IMR-90 (cell line): ENCODE results near the gene RCC1. TPM values are rescaled to one million over a fixed set of nuclear protein-coding genes. Genes with fewer than 3 reads are reported as not detected.

ENCODE experiments used
- ATAC-seq: fragments of 200-7000 bp; cut with Tn5 transposase; 2 replicates; pipeline ENCODE4 v1.9.1; 2020; ENCODE audit warnings: low read depth, mild to moderate bottlenecking, moderate library complexity
- BruUV-seq: library from RNA; stranded (reverse); fragments of 400-500 nt; replicated peaks from 2 replicates; lab custom pipeline; 2021; lab: Mats Ljungman, UMichigan
- CTCF ChIA-PET: fragments of 300-600 bp; formaldehyde crosslinking; extraction: SDS; loops from one replicate; lab custom pipeline; 2021; ENCODE audit warnings: antibody characterized with exemption; lab: Yijun Ruan, JAX
- POLR2A ChIA-PET: fragments of 300-600 bp; sonication (Branson Sonifier 250); formaldehyde crosslinking; loops from one replicate; lab custom pipeline; 2022; ENCODE audit warnings: antibody characterized with exemption; ENCODE audit not compliant: unreplicated experiment; lab: Charles Lee
- DNase-seq: peaks from one replicate; pipeline ENCODE4 v3.0.0; 2013
- H2AFZ ChIP-seq: replicated peaks from 2 replicates; pipeline ENCODE3; 2013; ENCODE audit warnings: low read length, mild to moderate bottlenecking; ENCODE audit not compliant: poor library complexity
- H2AK5ac ChIP-seq: 2 replicates; pipeline ENCODE4 v1.6.1; 2013; ENCODE audit warnings: low read depth, low read length, inconsistent platforms
- H2AK9ac ChIP-seq: replicated peaks from 2 replicates; pipeline ENCODE3; 2013; ENCODE audit warnings: mild to moderate bottlenecking, low read depth, low read length, moderate library complexity; ENCODE audit not compliant: poor library complexity
- H2BK120ac ChIP-seq: 2 replicates; pipeline ENCODE4 v1.6.1; 2013; ENCODE audit warnings: low read depth, low read length, inconsistent platforms
- H2BK15ac ChIP-seq: 3 replicates; pipeline ENCODE4 v1.6.1; 2013; ENCODE audit warnings: low read depth, low read length, inconsistent platforms
- H2BK20ac ChIP-seq: 2 replicates; pipeline ENCODE4 v1.6.1; 2013; ENCODE audit warnings: low read depth, mild to moderate bottlenecking, inconsistent platforms, low read length, moderate library complexity
- H2BK5ac ChIP-seq: 2 replicates; pipeline ENCODE4 v1.6.1; 2013; ENCODE audit warnings: mild to moderate bottlenecking, low read depth, low read length, inconsistent platforms; ENCODE audit not compliant: poor library complexity, severe bottlenecking
- H3K14ac ChIP-seq: replicated peaks from 2 replicates; pipeline ENCODE4 v1.6.1; 2013; ENCODE audit warnings: low read depth, low read length, inconsistent platforms
- H3K18ac ChIP-seq: 2 replicates; pipeline ENCODE4 v1.6.1; 2013; ENCODE audit warnings: low read depth, low read length, control low read depth
- H3K23ac ChIP-seq: 2 replicates; pipeline ENCODE4 v1.6.1; 2013; ENCODE audit warnings: low read depth, low read length, inconsistent platforms
- H3K27ac ChIP-seq: 2 replicates; pipeline ENCODE4 v1.5.1; 2013; ENCODE audit warnings: mild to moderate bottlenecking, control low read depth, low read length; ENCODE audit not compliant: insufficient read depth
- H3K27me3 ChIP-seq: 2 replicates; pipeline ENCODE4 v1.6.1; 2013; ENCODE audit warnings: low read length; ENCODE audit not compliant: control insufficient read depth, insufficient read depth
- H3K36me3 ChIP-seq: 2 replicates; pipeline ENCODE4 v1.6.1; 2013; ENCODE audit warnings: low read length, mixed read lengths; ENCODE audit not compliant: control insufficient read depth, insufficient read depth
- H3K4ac ChIP-seq: 2 replicates; pipeline ENCODE4 v1.6.1; 2013; ENCODE audit warnings: low read depth, low read length, inconsistent platforms
- H3K4me1 ChIP-seq: 2 replicates; pipeline ENCODE4 v1.6.1; 2013; ENCODE audit warnings: low read length, mixed read lengths; ENCODE audit not compliant: control insufficient read depth, insufficient read depth
- H3K4me2 ChIP-seq: 2 replicates; pipeline ENCODE4 v1.6.1; 2013; ENCODE audit warnings: low read depth, mild to moderate bottlenecking, control low read depth, low read length, moderate library complexity
- H3K4me3 ChIP-seq: 2 replicates; pipeline ENCODE4 v1.5.1; 2013; ENCODE audit warnings: low read depth, mild to moderate bottlenecking, control low read depth, low read length, moderate library complexity; ENCODE audit not compliant: insufficient read depth
- H3K56ac ChIP-seq: 2 replicates; pipeline ENCODE4 v1.6.1; 2013; ENCODE audit warnings: low read length, inconsistent platforms; ENCODE audit not compliant: insufficient read depth; ENCODE audit errors: extremely low read depth
- H3K79me1 ChIP-seq, 2 experiments: 2 replicates each; pipeline ENCODE4 v1.6.1; 2013; ENCODE audit warnings: low read length in 2 of 2, inconsistent platforms in 1 of 2, low read depth in 1 of 2
- H3K9ac ChIP-seq: 2 replicates; pipeline ENCODE4 v1.6.1; 2013; ENCODE audit warnings: low read depth, low read length, control low read depth
- H3K9me1 ChIP-seq: 2 replicates; pipeline ENCODE4 v1.6.1; 2013; ENCODE audit warnings: low read length, inconsistent platforms; ENCODE audit not compliant: insufficient read depth
- H3K9me3 ChIP-seq: 2 replicates; pipeline ENCODE4 v1.6.1; 2013; ENCODE audit warnings: low read length; ENCODE audit not compliant: control insufficient read depth, insufficient read depth
- H4K20me1 ChIP-seq: 2 replicates; pipeline ENCODE4 v1.6.1; 2013; ENCODE audit warnings: low read length, inconsistent platforms; ENCODE audit not compliant: insufficient read depth
- H4K5ac ChIP-seq: 2 replicates; pipeline ENCODE4 v1.6.1; 2013; ENCODE audit warnings: mild to moderate bottlenecking, low read depth, low read length, control low read depth
- H4K8ac ChIP-seq, 2 experiments: 2 replicates each; pipeline ENCODE4 v1.6.1; 2013; ENCODE audit warnings: low read depth in 2 of 2, low read length in 2 of 2, control low read depth in 1 of 2, inconsistent platforms in 1 of 2
- H4K91ac ChIP-seq: 2 replicates; pipeline ENCODE4 v1.6.1; 2013; ENCODE audit warnings: low read depth, low read length, inconsistent platforms; ENCODE audit not compliant: insufficient read depth
- CEBPB ChIP-seq: IDR thresholded peaks from 2 replicates; pipeline ENCODE4 v1.6.1; 2012; ENCODE audit warnings: low read depth, low read length, improper control_type of control experiment
- CHD1 ChIP-seq: IDR thresholded peaks from 2 replicates; pipeline ENCODE4 v1.6.1; 2012; ENCODE audit warnings: low read depth, low read length, improper control_type of control experiment
- ELK1 ChIP-seq: fragments of 150-350 bp; IDR thresholded peaks from 2 replicates; pipeline ENCODE4 v1.6.1; 2016; ENCODE audit warnings: low read depth, mild to moderate bottlenecking, low read length, moderate library complexity, borderline replicate concordance
- FOS ChIP-seq: fragments of 150-350 bp; IDR thresholded peaks from 2 replicates; pipeline ENCODE4 v1.6.1; 2016; ENCODE audit warnings: low read depth, low read length
- MAFK ChIP-seq: IDR thresholded peaks from 2 replicates; pipeline ENCODE4 v1.6.1; 2012; ENCODE audit warnings: low read depth, low read length, improper control_type of control experiment
- MAZ ChIP-seq: IDR thresholded peaks from 2 replicates; pipeline ENCODE4 v1.6.1; 2012; ENCODE audit warnings: low read depth, mild to moderate bottlenecking, low read length, improper control_type of control experiment, moderate library complexity, borderline replicate concordance
- MXI1 ChIP-seq: IDR thresholded peaks from 2 replicates; pipeline ENCODE4 v1.6.1; 2012; ENCODE audit warnings: low read depth, mild to moderate bottlenecking, low read length, moderate library complexity, borderline replicate concordance
- NFE2L2 ChIP-seq: fragments of 150-350 bp; IDR thresholded peaks from 2 replicates; pipeline ENCODE4 v1.6.1; 2016; ENCODE audit warnings: low read depth, mild to moderate bottlenecking, low read length
- POLR2A ChIP-seq: IDR thresholded peaks from 2 replicates; pipeline ENCODE4 v1.6.1; 2012; ENCODE audit warnings: mild to moderate bottlenecking, low read depth, low read length
- RAD21 ChIP-seq: IDR thresholded peaks from 2 replicates; pipeline ENCODE4 v1.6.1; 2012; ENCODE audit warnings: low read length, improper control_type of control experiment
- RCOR1 ChIP-seq: IDR thresholded peaks from 2 replicates; pipeline ENCODE4 v1.6.1; 2012; ENCODE audit warnings: mild to moderate bottlenecking, low read length, improper control_type of control experiment; ENCODE audit not compliant: insufficient replicate concordance
- RFX5 ChIP-seq: IDR thresholded peaks from 2 replicates; pipeline ENCODE4 v1.8.0; 2012; ENCODE audit warnings: low read depth, mild to moderate bottlenecking, low read length, moderate library complexity
- SMC3 ChIP-seq: fragments of 150-350 bp; IDR thresholded peaks from 2 replicates; pipeline ENCODE4 v1.6.1; 2016; ENCODE audit warnings: low read depth, mild to moderate bottlenecking, antibody characterized with exemption, low read length, moderate library complexity
- USF2 ChIP-seq: fragments of 150-350 bp; IDR thresholded peaks from 2 replicates; pipeline ENCODE4 v1.6.1; 2017; ENCODE audit warnings: mild to moderate bottlenecking, antibody characterized with exemption, low read length, low read depth
- WGBS, 2 experiments: methylation state at CpG; one replicate each; pipeline versions ENCODE4 v1.1.5 to v1.1.7; 2013; ENCODE audit warnings: missing lambda C conversion rate in 2 of 2; ENCODE audit not compliant: insufficient read length in 1 of 2; ENCODE audit errors: extremely low coverage in 2 of 2; 5-methylcytosine and 5-hydroxymethylcytosine counted together
- dilution Hi-C: fragments of 300-500 bp; cut with HindIII; formaldehyde crosslinking; loops from one replicate; pipeline ENCODE4 v1.14.3; 2018; ENCODE audit warnings: low sequenced_read_pairs; ENCODE audit not compliant: unreplicated experiment
- in situ Hi-C: fragments of 300-500 bp; cut with MboI; formaldehyde crosslinking; loops from 3 replicates; pipeline ENCODE4 v1.14.3; 2019; ENCODE audit warnings: low sequenced_read_pairs, inconsistent platforms, mixed read lengths
- intact Hi-C: fragments of 100-400 bp; cut with micrococcal nuclease; formaldehyde crosslinking; loops from 2 replicates; pipeline ENCODE4 v1.10.0; 2022
- polyA plus RNA-seq, 3 experiments: library from polyadenylated mRNA; depleted of rRNA; stranded (reverse); fragments of >200 nt; gene quantifications; 2 replicates each; pipeline ENCODE4 v1.2.3, GENCODE V29; 2012; ENCODE audit warnings: low replicate concordance in 1 of 3
- total RNA-seq: library from RNA; depleted of rRNA; stranded (reverse); fragments of >200 nt; gene quantifications from 2 replicates; pipeline ENCODE4 v1.2.3, GENCODE V29; 2012

The RCC1 gene
- total and polyA plus RNA-seq, 2 of the 4 experiments (the other 2 are of a cell fraction): 33.2 to 43.9 TPM

GRCh38 chr1:28552758-28553663 is 47.2 kb downstream of the RCC1 start, which contains the start of gene TRNAU1AP:
Gene TRNAU1AP, plus strand, starts transcription at chr1:28553085. Its CDS starts 26 bp downstream, at chr1:28553111.
- H2AK9ac ChIP-seq: peak within 1 kb of the TSS; percentile 97
- peak within 1 kb of the TSS; percentile 98 for H3K4ac ChIP-seq
- H3K18ac ChIP-seq: peak within 1 kb of the TSS; percentile 73
- WGBS, 2 experiments: 0% methylated on average over 39 of the region's 63 CpGs; no CpG with 5 or more reads in 1 of the 2 experiments
- H2AFZ ChIP-seq: peak within 1 kb of the TSS; percentile 99
- ATAC-seq (peak; percentile 98), DNase-seq (peak; percentile 95)
- peak within 1 kb of the TSS; percentile 75 for H3K4me2 ChIP-seq
- no peaks in the 10 kb centered on the region for H3K27me3 ChIP-seq
- POLR2A ChIA-PET: interaction anchor here (0.5 to 0.6 kb wide), 2 partner anchors 9 to 323 kb away, joined by 3 to 5 read pairs; no protein-coding TSS in a partner anchor
- no TSS peak for BruUV-seq
- H2BK15ac ChIP-seq: peak within 1 kb of the TSS; percentile 68; the same call in 1 of the 3 replicates
- H3K27ac ChIP-seq: peak within 1 kb of the TSS; percentile 81
- intact Hi-C loops (loop anchor here (1.0 kb wide), 1 partner anchor 28 kb away; no protein-coding TSS in a partner anchor), dilution Hi-C loops (no loop called here), in situ Hi-C loops (no loop called here)
- peak within 1 kb of the TSS; percentile 72 to 95 for H4K8ac ChIP-seq
- peak within 1 kb of the TSS; percentile 89 for H3K9ac ChIP-seq
- H3K14ac ChIP-seq: peak within 1 kb of the TSS; percentile 98
- H3K23ac ChIP-seq: peak within 1 kb of the TSS; percentile 99
- H2BK120ac ChIP-seq: peak within 1 kb of the TSS; percentile 76
- no peaks in the 10 kb centered on the region for H3K4me1 ChIP-seq
- CTCF ChIA-PET: interaction anchor here (0.7 to 1.7 kb wide), 3 partner anchors 50 to 304 kb away, joined by 3 to 4 read pairs (median 3); no protein-coding TSS in a partner anchor
- H3K56ac ChIP-seq: peak within 1 kb of the TSS; percentile 85
- H2BK20ac ChIP-seq: peak within 1 kb of the TSS; percentile 33; the same call in 1 of the 2 replicates
- no peaks in the 10 kb centered on the region for H4K20me1 ChIP-seq
- peak within 1 kb of the TSS; percentile 96 for H4K91ac ChIP-seq
- H3K36me3 ChIP-seq: peaks cover 5% of the 10 kb centered on the region
- H3K4me3 ChIP-seq: peak within 1 kb of the TSS; percentile 85
- H2AK5ac ChIP-seq: peak within 1 kb of the TSS; percentile 58
- H3K9me3 ChIP-seq: no peaks in the 10 kb centered on the region
- H3K9me1 ChIP-seq: no peaks in the 10 kb centered on the region
- peaks cover 0 to 10% of the 10 kb centered on the region in 2 experiments; a peak in 3 of 4 replicates for H3K79me1 ChIP-seq
- peak within 1 kb of the TSS; percentile 66 for H4K5ac ChIP-seq
- H2BK5ac ChIP-seq: peak within 1 kb of the TSS; percentile 82
- TF ChIP-seq NFE2L2 (no peak), RFX5 (0 out of 2 replicates have a peak, but pooled peaks have one; percentile 17), RAD21 (no peak), SMC3 (no peak), RCOR1 (peak; percentile 30), MXI1 (no peak), CEBPB (no peak), ELK1 (no peak), POLR2A (peak; percentile 41; the same call in 1 of the 2 replicates), MAZ (peak; percentile 100), USF2 (0 out of 2 replicates have a peak, but pooled peaks have one; percentile 27), MAFK (no peak), FOS (no peak), CHD1 (no peak)
